Measurements from ENCODE around the gene RTF2.
"Not testable (repeated sequence)": the region's sequence is repeated elsewhere in the genome, so short reads cannot be mapped to it uniquely, and the experiment has no call there.

Gene RTF2

GRCh38 chr20:56503916-56504315 is 35.5 kb downstream of the RTF2 start:
- no peak for DNase-seq

- DNase-seq: no peak
Observed at GRCh38 chr20:56504373-56505005, 36.1 kb downstream of the RTF2 start.

- no peak for DNase-seq
Observed at GRCh38 chr20:56506103-56506502, 37.7 kb downstream of the RTF2 start.

- no peak for DNase-seq
Observed at GRCh38 chr20:56511926-56512325, 43.5 kb downstream of the RTF2 start.

- DNase-seq: no peak
Observed at GRCh38 chr20:56513161-56514150, 45.0 kb downstream of the RTF2 start.

GRCh38 chr20:56516631-56517030 is 48.2 kb downstream of the RTF2 start:
- no peak for DNase-seq

GRCh38 chr20:56517211-56517610 is 48.8 kb downstream of the RTF2 start:
- DNase-seq: no peak

- DNase-seq: no peak
Observed at GRCh38 chr20:56517641-56518040, 49.2 kb downstream of the RTF2 start.

GRCh38 chr20:56518126-56518525 is 49.7 kb downstream of the RTF2 start:
- no peak for DNase-seq

- DNase-seq: no peak
Observed at GRCh38 chr20:56518721-56519398, 50.4 kb downstream of the RTF2 start.

- DNase-seq: no peak
Observed at GRCh38 chr20:56519551-56519950, 51.1 kb downstream of the RTF2 start.

- no peak for DNase-seq
Observed at GRCh38 chr20:56520180-56520579, 51.8 kb downstream of the RTF2 start.

- DNase-seq: not testable (repeated sequence)
Observed at GRCh38 chr20:56520746-56521354, 52.4 kb downstream of the RTF2 start.

GRCh38 chr20:56522311-56522710 is 53.9 kb downstream of the RTF2 start:
- no peak for DNase-seq

- not testable (repeated sequence) for DNase-seq
Observed at GRCh38 chr20:56524444-56524843, 56.0 kb downstream of the RTF2 start, which contains the start of gene FAM209A. Gene FAM209A (plus strand): TSS chr20:56524744. CDS start chr20:56524809, 65 bp downstream.

GRCh38 chr20:56527521-56527920 is 59.1 kb downstream of the RTF2 start:
- no peak for DNase-seq

GRCh38 chr20:56532946-56533345 is 64.5 kb downstream of the RTF2 start, which contains the start of gene FAM209B:
Gene FAM209B (plus strand): TSS chr20:56533246. CDS start chr20:56533342, 96 bp downstream.
- DNase-seq: not testable (repeated sequence)

- no peak for DNase-seq
Observed at GRCh38 chr20:56537997-56538396, 69.6 kb downstream of the RTF2 start.

GRCh38 chr20:56540415-56540814 is 72.0 kb downstream of the RTF2 start:
- DNase-seq: peak; percentile 67

GRCh38 chr20:56542489-56543030 is 74.1 kb downstream of the RTF2 start:
- no peak for DNase-seq

GRCh38 chr20:56551571-56551970 is 83.1 kb downstream of the RTF2 start:
- DNase-seq: peak; percentile 11

GRCh38 chr20:56552911-56553629 is 84.6 kb downstream of the RTF2 start:
- DNase-seq: peak; percentile 55
